8988T (cell line): ENCODE results near the gene CCDC9B.

Source experiments
- DNase-seq: peaks from one replicate; pipeline ENCODE4 v3.0.0; 2011

Gene CCDC9B

GRCh38 chr15:40344217-40344616, 3.5 kb upstream of the CCDC9B start:
- DNase-seq, result no peak

GRCh38 chr15:40343512-40343911, 2.8 kb upstream of the CCDC9B start:
- peak; percentile 64 for DNase-seq

GRCh38 chr15:40342416-40343320, 1.9 kb upstream of the CCDC9B start:
- no peak for DNase-seq

GRCh38 chr15:40340038-40340739, 550 bp downstream of the CCDC9B start:
- DNase-seq, result no peak

- DNase-seq, result no peak
Measured at GRCh38 chr15:40339621-40339945, 1.2 kb downstream of the CCDC9B start.

GRCh38 chr15:40338921-40339620, 1.7 kb downstream of the CCDC9B start:
- peak; percentile 70 for DNase-seq

GRCh38 chr15:40338041-40338657, 2.6 kb downstream of the CCDC9B start:
- peak; percentile 75 for DNase-seq

GRCh38 chr15:40337597-40337996, 3.1 kb downstream of the CCDC9B start:
- DNase-seq, result no peak

GRCh38 chr15:40336744-40337122, 4.0 kb downstream of the CCDC9B start:
- DNase-seq, result no peak

- no peak for DNase-seq
Measured at GRCh38 chr15:40335938-40336743, 4.6 kb downstream of the CCDC9B start.

- no peak for DNase-seq
Measured at GRCh38 chr15:40334941-40335795, 5.6 kb downstream of the CCDC9B start.

GRCh38 chr15:40334541-40334940, 6.2 kb downstream of the CCDC9B start:
- DNase-seq, result no peak

GRCh38 chr15:40333922-40334492, 6.7 kb downstream of the CCDC9B start:
- DNase-seq, result no peak

- DNase-seq, result no peak
Measured at GRCh38 chr15:40332113-40332781, 8.5 kb downstream of the CCDC9B start.

- DNase-seq, result no peak
Measured at GRCh38 chr15:40331637-40332036, 9.1 kb downstream of the CCDC9B start.

GRCh38 chr15:40331026-40331425, 9.7 kb downstream of the CCDC9B start:
- no peak for DNase-seq

GRCh38 chr15:40330368-40330836, 10.3 kb downstream of the CCDC9B start:
- no peak for DNase-seq

GRCh38 chr15:40329804-40330203, 10.9 kb downstream of the CCDC9B start:
- DNase-seq, result no peak

- no peak for DNase-seq
Measured at GRCh38 chr15:40328751-40329150, 12.0 kb downstream of the CCDC9B start.

- DNase-seq, result no peak
Measured at GRCh38 chr15:40328176-40328575, 12.6 kb downstream of the CCDC9B start.
